Measurements from ENCODE around the gene GZMM.
"Not testable (repeated sequence)": the region's sequence is repeated elsewhere in the genome, so short reads cannot be mapped to it uniquely, and the experiment has no call there.

The GZMM gene

GRCh38 chr19:580274-580835 is 36.5 kb downstream of the GZMM start:
- DNase-seq = no peak

GRCh38 chr19:581399-582111 is 37.7 kb downstream of the GZMM start:
- DNase-seq = no peak

DNA sequence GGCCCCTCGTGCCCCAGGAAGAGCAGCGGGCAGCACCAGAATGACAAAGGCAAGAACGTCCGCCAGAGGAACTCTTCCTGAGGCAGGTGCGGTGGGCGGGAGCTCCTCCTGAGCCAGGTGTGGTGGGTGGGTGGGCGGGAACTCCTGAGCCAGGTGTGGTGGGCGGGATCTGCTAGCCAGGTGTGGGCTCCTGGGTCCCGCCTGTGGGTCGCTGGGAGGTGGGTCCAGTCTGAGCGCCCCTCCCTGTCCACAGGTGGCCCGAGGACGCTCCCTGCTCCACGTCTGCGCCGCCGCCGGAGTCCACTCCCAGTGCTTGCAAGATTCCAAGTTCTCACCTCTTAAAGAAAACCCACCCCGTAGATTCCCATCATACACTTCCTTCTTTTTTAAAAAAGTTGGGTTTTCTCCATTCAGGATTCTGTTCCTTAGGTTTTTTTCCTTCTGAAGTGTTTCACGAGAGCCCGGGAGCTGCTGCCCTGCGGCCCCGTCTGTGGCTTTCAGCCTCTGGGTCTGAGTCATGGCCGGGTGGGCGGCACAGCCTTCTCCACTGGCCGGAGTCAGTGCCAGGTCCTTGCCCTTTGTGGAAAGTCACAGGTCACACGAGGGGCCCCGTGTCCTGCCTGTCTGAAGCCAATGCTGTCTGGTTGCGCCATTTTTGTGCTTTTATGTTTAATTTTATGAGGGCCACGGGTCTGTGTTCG is 38.8 kb downstream of the GZMM start:
- DNase-seq = no peak

- no peak for DNase-seq
Measured at GRCh38 chr19:583198-583967, 39.5 kb downstream of the GZMM start.

- no peak for DNase-seq
Measured at GRCh38 chr19:583968-584239, 40.1 kb downstream of the GZMM start.

DNA sequence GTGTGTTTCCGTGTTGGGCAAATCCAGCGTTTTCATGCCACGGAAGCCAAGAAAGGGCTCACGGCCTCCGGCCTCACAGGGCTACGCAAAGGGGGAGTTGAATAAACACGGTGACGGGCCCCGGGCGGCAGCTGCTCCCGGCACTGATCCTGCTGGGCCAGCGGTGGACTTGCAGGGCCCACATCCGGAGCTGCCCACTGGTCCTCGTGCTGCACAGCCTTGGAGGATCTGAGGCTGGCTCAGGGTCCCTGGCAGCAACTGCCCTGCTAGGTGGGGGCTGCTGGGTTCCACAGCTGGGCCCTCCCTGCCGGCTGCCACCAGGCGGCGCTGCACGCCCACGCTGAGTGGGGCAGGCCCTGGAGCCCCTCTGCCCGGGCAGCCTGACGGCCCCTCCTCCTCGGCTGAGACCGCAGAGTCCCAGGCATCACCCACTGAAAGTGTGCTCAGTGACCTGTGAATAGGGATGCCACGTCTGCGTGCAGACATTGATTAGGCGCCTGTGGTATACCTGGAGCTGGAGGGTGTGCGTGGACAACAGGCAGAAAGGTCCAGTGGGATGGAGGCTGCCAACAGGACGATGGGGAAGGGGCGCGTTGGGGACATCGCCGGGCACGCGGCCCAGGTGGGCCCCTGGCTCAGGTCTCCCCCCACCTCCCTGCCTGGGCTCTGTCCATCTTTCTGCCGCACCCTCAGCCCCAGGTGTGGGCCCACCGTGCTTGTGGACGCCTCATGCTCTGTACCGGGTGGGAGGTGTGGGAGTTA is 40.6 kb downstream of the GZMM start:
- DNase-seq = peak in 37 of 58 donors; percentile 7 to 68 (median 33)

DNA sequence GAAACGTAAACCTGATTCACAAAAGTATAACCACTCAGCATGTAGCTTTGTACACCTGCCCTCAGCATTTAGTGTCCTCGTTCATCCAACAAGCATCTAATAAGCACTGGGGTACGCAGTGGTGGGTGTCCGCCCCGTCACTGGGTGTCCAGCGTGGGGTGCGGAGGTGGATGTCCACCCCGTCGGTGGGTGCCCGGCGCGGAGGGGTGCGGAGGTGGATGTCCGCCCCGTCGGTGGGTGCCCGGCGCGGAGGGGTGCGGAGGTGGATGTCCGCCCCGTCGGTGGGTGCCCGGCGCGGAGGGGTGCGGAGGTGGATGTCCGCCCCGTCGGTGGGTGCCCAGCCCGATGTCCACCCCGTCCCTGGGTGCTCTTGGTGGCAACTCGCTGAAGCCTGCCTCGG is 41.3 kb downstream of the GZMM start:
- DNase-seq = not testable (repeated sequence)

DNA sequence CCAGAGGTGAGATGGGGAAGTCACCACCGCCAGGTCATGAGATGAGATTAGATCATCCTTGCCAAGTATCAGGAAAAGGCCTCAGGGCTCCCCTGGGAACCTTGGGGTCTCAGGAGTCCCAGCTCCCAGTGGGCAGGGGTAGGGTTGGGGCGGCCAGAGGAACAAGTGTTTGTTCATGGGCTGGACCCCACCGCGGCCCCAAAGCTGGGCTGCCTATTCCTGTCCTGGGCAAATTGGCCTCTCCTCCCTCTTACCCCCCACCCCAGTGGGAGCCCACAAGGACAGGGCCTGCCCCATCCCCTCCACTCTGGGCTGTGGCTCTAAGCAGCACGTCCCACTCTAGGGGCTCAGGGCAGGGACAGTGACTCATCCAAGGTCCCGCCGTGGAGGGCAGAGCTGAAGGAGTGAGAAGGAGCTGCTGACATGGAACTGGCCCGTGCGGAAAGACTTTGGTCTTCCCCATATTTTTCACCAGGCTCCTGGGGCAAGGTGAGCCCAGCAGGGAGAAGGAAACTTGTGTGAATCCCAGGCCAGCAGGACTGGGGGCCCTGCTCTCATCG is 41.8 kb downstream of the GZMM start:
- no peak for DNase-seq

- peak in 57 of 58 donors; percentile 31 to 94 (median 81) for DNase-seq
Measured at GRCh38 chr19:588093-588740, 44.4 kb downstream of the GZMM start.

DNA sequence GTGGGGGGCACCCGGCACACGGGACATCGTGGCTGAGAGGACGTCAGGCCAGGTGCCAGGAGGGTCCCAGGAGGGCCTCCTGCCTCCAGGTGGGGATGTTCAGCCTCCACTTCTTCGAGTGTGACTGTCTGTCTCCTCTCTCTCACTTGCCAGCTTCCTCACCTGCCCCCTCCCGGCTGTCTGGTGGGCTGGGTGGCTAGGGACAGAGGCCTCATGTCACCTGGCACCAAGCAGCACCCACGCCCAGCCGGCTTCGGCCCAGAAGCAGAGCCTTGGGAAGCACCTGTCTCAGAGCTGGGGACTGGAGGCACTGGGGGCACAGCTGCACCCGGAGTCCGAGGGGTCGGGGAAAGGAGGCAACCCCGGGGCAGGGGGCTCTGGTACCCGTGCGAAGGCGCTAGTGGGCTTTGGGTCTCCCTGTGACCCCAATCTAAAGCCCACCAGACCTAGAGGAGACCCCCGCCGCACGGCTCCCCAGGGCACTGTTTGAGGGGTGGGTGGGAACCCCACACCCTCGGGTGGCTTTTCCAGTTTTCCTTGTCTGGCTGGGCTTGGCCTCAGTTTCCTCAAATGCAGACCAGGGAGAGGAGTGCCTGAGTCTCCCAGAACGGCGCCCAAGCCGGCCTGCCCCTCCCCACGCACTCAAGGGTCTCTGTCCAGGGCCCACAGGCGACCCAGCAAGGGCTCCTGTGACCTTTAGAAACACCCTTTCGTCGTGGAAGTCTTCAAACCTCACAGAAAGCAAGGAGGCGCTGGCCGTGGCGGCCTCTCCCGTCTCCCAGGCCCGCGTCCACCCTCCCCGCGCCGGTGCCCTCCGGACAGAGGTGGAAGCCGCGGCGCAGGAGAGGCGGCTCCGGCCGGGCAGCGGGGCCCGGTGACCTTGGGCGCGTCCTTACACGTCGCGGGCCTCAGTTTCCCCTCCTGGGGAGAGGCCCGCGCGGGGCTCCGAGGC is 45.2 kb downstream of the GZMM start:
- peak in 6 of 58 donors; percentile 33 to 64 (median 47) for DNase-seq

- no peak for DNase-seq
Measured at GRCh38 chr19:589693-590395, 46.0 kb downstream of the GZMM start, which contains the start of gene HCN2. Gene HCN2 (plus strand): TSS chr19:589881. CDS start chr19:589946, 65 bp downstream.

DNA sequence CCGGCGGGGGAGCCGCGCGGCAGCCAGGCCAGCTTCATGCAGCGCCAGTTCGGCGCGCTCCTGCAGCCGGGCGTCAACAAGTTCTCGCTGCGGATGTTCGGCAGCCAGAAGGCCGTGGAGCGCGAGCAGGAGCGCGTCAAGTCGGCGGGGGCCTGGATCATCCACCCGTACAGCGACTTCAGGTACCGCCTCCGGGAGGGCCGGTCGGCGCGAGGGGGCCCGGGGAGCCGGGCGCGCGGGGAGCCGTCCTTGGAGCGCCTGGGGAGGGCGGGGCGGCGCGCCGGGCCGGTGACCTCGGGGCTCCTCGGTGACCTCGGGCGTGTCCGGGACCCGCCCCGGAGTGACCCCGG is 46.5 kb downstream of the GZMM start:
- DNase-seq = no peak

GRCh38 chr19:590750-591098 is 46.9 kb downstream of the GZMM start:
- no peak for DNase-seq

DNA sequence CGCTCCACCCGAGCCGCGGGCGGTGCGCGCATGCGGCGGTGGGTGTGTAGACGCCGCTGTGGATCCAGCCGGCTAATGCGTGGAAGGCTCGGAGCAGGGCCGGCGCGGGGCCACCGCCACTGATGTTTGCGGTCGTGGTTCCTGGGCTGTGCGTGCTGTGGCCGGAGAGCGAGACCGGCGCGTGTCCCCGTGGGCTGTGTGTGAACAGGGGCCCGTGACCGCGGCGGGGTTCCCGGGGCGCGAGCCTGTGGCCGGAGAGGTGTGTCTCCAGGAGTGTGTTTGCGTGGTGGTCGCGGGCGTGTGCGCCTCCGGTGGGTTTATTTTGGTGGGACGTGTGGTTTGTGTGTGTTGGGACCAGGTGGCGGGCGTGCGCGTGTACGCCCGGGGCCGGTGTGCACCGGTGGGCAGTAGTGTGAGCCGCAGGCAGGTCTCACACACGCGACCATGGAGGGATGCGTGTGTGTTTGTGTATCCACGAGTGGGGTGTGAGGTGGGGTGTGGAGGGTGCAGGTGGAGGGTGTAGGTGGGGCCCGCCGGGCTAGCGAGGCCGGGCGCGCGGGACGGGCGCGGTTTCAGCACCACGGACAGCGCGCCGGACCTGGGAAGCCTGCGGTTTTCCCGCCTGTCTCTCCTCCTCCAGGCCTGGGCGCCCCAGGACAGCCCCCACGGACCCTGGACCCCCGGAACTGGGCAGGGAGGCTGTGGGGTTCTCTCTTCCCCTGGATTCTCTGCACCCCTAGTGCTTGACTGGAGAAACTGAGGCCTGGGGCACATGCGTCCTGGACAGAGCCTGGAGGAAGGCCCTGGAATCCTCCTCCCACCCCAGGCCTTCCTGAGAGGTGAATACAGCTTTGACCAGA is 47.5 kb downstream of the GZMM start:
- DNase-seq = peak in 6 of 58 donors; percentile 22 to 39 (median 26)

- no peak for DNase-seq
Measured at GRCh38 chr19:592101-592500, 48.2 kb downstream of the GZMM start.

- no peak for DNase-seq
Measured at GRCh38 chr19:593055-593454, 49.2 kb downstream of the GZMM start.

DNA sequence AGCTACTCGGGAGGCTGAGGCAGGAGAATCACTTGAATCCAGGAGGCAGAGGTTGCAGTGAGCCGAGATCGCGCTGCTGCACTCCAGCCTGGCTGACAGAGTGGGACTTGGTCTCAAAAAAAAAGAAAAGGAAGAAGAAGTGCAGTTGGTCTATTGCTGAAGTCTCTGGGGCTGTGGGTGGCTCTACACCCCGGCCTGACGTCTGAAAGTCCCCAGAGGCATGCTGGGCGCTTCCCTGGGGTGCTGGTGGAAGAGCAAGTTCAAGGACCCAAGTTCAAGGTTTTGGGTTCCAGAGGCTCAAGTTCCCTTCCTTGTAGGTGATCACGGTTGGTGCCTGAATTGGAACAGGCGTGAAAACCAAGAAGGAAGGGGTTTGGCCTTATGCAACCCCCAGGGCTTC is 49.7 kb downstream of the GZMM start:
- no peak for DNase-seq
